Retinal pigment epithelial cell (primary cell): ENCODE measurements around the gene KAT6B.
"Not testable (repeated sequence)": the region's sequence is repeated elsewhere in the genome, so short reads cannot be mapped to it uniquely, and the experiment has no call there.

Source experiments
- DNase-seq: peaks from one replicate; pipeline ENCODE4 v3.0.0-alpha.2; 2010; ENCODE audit warnings: low read depth
- H3K4me3 ChIP-seq: 2 replicates; pipeline ENCODE4 v1.5.1; 2011; ENCODE audit warnings: mild to moderate bottlenecking, low read length, control low read depth, moderate library complexity
- TF ChIP-seq, protein P1 (sequence below): conservative IDR thresholded peaks from 2 replicates; pipeline ENCODE4 v1.5.1; 2011; ENCODE audit warnings: low read depth, low read length, control low read depth, inconsistent platforms

KAT6B gene

DNA sequence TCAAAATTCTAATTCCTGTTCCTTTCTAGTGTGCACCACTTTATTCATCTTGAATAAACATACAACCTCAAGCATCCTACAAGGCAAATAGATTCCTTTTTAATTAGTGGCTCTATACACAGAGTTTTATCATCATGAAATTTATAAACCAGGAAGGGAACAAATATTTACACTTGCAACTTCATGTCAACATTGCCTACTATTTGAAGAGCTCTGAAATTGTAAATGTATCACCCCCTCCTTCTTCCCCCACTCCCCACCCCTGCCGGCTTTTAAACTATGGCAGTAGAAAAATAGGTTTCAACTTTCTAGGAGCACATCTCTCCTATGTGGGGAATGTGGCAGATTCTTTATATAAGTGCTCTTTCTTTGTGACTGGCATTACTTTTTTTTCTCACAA lies 49.6 kb downstream of the KAT6B start:
- no peak overlapping the region for H3K4me3 ChIP-seq
- TF ChIP-seq, protein P1, sequence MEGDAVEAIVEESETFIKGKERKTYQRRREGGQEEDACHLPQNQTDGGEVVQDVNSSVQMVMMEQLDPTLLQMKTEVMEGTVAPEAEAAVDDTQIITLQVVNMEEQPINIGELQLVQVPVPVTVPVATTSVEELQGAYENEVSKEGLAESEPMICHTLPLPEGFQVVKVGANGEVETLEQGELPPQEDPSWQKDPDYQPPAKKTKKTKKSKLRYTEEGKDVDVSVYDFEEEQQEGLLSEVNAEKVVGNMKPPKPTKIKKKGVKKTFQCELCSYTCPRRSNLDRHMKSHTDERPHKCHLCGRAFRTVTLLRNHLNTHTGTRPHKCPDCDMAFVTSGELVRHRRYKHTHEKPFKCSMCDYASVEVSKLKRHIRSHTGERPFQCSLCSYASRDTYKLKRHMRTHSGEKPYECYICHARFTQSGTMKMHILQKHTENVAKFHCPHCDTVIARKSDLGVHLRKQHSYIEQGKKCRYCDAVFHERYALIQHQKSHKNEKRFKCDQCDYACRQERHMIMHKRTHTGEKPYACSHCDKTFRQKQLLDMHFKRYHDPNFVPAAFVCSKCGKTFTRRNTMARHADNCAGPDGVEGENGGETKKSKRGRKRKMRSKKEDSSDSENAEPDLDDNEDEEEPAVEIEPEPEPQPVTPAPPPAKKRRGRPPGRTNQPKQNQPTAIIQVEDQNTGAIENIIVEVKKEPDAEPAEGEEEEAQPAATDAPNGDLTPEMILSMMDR, result no peak
- no peak for DNase-seq

DNA sequence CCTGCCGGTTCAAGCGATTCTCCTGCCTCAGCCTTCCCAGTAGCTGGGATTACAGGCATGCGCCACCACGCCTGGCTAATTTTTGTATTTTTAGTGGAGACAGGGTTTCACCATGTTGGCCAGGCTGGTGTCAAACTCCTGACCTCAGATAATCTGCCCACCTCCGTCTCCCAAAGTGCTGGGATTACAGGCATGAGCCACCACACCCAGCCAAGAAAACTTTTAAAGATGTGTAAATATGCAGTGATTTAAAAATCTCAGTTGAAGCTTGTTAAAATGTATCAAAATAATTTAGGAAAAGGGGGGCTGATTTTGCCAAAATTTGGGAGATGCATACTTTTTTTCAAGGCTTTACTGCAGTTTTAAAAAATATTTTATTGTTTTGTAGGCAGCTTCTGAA lies 50.7 kb downstream of the KAT6B start:
- not testable (repeated sequence) for DNase-seq, H3K4me3 ChIP-seq

DNA sequence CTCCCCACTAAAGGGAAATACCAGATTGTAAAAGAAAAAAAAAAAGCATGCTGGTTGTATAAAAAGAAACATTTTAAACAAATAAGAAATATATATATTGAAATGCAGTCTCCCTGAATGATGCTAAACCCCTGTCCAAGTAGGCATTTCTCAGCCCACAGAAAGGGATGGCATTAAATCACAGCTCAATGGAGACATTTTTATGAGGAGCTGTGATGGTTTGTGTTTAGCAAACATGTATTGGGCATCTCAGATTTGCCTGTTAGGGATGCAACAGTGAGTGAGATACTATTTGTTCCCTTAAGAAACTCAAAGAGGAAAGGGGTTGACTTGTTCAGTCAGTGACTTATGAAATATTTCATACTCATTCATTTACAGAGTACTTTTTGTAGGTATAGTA lies 51.5 kb downstream of the KAT6B start:
- H3K4me3 ChIP-seq, result no peak overlapping the region
- TF ChIP-seq, protein P1, result no peak
- DNase-seq, result no peak

DNA sequence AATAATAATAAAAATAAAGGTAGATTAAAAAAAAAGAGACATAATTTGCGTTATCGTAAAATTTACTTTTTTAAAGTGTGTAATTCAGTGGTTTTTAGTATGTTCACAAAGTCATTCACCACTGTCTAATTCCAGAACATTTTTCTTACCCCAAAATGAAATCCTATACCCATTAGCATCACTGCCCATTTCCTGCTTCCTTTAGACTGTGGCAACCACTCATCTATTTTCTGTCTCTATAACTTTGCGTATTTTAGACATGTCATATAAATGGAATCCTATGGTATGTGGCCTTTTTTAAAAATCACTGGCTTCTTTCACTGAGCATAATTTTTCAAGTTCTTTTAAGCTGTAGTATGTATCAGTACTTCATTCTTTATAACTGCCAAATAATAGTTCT lies 53.6 kb downstream of the KAT6B start:
- TF ChIP-seq, protein P1, result no peak
- H3K4me3 ChIP-seq, result no peak overlapping the region
- DNase-seq, result no peak

DNA sequence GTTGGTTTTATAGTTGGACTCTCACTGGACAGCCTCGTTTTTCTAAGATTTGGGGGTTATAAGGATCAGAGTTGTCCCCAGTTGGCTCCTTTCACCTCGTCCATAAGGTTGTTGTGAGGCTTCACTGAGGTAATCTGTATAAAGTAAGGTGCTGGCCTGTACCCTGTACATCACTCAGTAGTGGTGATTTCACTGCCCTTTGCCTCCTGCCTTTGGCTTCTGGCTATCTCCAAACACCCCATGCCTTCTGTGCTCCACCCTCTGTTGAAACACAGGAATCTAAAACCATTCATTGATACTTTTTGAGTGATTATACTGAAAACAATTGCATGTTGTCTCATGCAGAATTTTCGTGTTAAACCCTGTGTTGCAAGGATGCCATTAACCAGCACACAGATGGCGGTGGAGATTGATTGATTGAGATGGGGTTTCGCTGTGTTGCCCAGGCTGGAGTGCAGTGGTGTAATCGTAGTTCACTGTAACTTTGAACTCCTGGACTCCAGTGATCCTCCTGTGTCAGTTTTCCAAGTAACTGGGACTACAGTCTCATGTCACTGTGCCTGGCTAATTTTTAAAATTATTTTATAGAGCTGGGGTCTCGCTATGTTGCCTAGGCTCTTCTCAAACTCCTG lies 55.0 kb downstream of the KAT6B start:
- no peak overlapping the region for H3K4me3 ChIP-seq
- DNase-seq, result no peak
- TF ChIP-seq, protein P1, result no peak

DNA sequence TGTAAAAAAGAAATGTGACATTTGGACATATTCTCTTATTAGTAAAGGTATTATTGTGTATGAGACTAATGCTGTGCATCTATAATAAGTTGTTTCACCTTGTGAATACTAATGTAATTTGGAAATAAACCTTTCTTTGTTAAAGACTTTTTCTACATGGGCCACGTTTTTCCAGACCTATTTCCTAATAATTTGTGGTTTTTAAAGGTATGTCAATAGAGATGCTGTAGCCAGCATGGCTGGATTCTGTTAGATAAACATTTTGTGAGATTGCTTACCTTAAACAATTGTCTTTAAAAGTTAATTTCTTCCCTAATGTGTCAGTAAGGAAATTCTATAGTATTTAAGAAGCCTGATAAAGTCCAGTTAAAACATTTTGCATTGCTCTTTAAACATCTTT lies 56.0 kb downstream of the KAT6B start:
- DNase-seq, result no peak
- no peak overlapping the region for H3K4me3 ChIP-seq
- TF ChIP-seq, protein P1, result no peak

DNA sequence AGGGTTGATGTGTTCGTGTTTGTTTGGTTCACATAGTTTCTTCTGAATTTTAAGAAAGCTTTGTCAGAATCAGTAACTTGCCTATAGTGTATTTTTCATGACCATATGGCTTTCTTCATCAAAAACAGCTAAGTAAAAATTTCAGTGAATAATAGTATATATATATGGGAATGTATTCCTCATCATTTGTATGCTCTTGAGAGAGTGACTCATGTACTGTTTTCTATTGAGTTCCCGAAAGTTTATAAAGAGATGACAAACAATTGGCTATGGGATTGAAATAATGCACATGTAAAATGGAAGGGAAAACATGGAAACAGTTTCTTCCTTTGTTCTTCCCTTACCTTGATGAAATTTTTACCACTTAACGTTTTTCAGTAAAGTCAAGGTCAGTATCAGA lies 56.4 kb downstream of the KAT6B start:
- TF ChIP-seq, protein P1, result no peak
- DNase-seq, result no peak

DNA sequence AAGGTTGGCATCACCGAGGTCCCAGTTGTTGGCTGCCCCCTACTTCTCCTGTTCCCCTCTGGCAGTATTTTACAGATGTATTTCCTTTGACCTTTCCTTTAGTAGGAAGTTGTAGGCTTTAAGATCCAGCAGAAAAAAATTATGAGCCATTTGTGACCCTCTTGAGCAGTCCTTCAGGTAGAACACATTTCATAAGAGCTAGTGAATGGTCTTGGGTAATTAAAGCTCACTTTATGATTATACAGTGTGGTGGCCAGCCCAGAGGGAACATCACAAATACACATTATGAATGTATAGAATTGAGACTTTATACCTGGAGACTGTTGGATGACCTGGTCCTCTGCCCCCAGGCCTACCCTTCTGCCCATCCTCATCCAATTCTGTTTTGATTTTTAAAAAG lies 57.0 kb downstream of the KAT6B start:
- no peak overlapping the region for H3K4me3 ChIP-seq
- TF ChIP-seq, protein P1, result no peak
- DNase-seq, result no peak

More for the DNA sequence above, 56.4 kb downstream of the KAT6B start:
- no peak overlapping the region for H3K4me3 ChIP-seq
